GM12892 (cell line): ENCODE data around the gene NIPAL4.

Source experiments
- POLR2AphosphoS5 ChIP-seq: IDR thresholded peaks from 2 replicates; pipeline ENCODE4 v1.6.1; 2011; ENCODE audit warnings: low read depth, low read length, control low read depth
- TAF1 ChIP-seq: IDR thresholded peaks from 2 replicates; pipeline ENCODE4 v1.6.1; 2011; ENCODE audit warnings: low read depth, mild to moderate bottlenecking, control low read depth, low read length, borderline replicate concordance

DNA sequence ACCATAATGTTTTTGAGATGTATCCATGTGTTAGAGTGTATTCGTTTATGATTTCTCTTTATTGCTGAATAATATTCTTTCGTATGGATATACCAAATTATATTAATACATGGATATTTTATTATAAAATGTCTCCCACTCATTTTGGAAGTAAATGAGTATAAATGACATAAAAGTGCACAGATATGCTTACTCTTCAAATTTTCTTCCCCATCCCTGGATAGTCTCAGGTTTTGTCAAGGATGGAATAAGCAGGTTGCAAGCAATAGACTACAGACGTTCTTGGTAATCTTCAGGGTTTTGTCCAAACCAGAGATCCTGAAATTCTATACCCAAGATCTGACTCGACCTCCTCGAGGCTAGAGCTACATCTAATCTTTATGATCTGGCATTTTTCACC, 50.7 kb downstream of the NIPAL4 start:
- TF ChIP-seq POLR2AphosphoS5, result no peak
- no peak for TF ChIP-seq TAF1
